LNCaP clone FGC (cell line): ENCODE results near the gene PILRB.
"Not testable (repeated sequence)": the region's sequence is repeated elsewhere in the genome, so short reads cannot be mapped to it uniquely, and the experiment has no call there.

ENCODE experiments used
- DNase-seq: peaks from one replicate; pipeline ENCODE4 v3.0.0-alpha.2; 2011; ENCODE audit warnings: low read depth
- H3K4me3 ChIP-seq: 2 replicates; pipeline ENCODE4 v1.5.1; 2011; ENCODE audit warnings: mild to moderate bottlenecking, low read depth, low read length, control low read depth
- CTCF ChIP-seq: IDR thresholded peaks from 2 replicates; pipeline ENCODE4 v1.5.1; 2012; ENCODE audit warnings: mild to moderate bottlenecking; ENCODE audit not compliant: control insufficient read depth, insufficient read depth; ENCODE audit errors: extremely low read depth

The PILRB gene

GRCh38 chr7:100344560-100345287 is 13.2 kb upstream of the PILRB start:
- DNase-seq, H3K4me3 ChIP-seq: not testable (repeated sequence)
- TF ChIP-seq CTCF = peak; percentile 44; the same call in 1 of the 2 replicates

GRCh38 chr7:100345288-100345672 is 12.6 kb upstream of the PILRB start:
- H3K4me3 ChIP-seq, DNase-seq: not testable (repeated sequence)
- peak; percentile 53 for TF ChIP-seq CTCF

DNA sequence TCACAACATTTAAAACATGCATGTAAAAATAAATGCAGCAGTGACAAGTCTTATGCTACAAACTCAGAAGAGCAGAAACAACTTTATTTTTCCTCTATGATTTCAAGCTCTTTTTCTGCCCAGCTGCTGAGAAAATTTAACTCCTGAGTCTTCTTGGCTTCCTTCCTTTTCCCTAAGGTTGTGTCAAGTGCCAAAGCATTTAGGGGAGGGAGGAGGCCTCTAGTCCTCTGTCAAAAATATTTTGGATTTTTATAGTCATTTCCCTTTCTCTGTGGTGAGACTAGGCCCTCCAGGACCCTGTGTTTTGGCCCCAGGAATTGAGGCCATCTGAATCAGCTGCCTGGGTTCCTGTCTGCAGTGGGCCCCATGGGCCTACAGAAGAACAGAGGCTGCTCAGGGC is 11.0 kb upstream of the PILRB start:
- no peak overlapping the region for H3K4me3 ChIP-seq
- no peak for TF ChIP-seq CTCF
- no peak for DNase-seq

GRCh38 chr7:100348805-100349204 is 9.1 kb upstream of the PILRB start:
- no peak for TF ChIP-seq CTCF
- DNase-seq = no peak
- no peak overlapping the region for H3K4me3 ChIP-seq

DNA sequence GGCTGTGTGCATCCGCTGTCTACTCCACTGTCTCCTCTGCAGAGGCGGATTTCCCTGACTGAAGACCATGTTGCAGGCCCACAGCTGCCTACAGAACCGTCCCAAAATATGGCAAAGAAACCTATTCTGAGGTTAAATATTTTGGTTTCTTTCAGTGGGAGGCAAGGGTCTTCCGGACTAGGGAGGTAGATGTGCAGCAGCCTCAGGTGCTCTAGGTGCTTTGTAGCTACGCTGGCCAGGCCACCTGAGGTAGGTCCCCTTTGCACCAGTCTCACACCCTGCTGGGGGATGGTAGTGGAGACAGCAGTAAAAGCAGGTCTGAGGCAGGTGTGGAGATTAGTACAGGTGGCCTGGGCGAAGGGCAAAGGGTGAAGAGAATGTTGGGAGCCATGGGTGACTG is 8.2 kb upstream of the PILRB start:
- H3K4me3 ChIP-seq = no peak overlapping the region
- no peak for DNase-seq
- TF ChIP-seq CTCF = no peak

DNA sequence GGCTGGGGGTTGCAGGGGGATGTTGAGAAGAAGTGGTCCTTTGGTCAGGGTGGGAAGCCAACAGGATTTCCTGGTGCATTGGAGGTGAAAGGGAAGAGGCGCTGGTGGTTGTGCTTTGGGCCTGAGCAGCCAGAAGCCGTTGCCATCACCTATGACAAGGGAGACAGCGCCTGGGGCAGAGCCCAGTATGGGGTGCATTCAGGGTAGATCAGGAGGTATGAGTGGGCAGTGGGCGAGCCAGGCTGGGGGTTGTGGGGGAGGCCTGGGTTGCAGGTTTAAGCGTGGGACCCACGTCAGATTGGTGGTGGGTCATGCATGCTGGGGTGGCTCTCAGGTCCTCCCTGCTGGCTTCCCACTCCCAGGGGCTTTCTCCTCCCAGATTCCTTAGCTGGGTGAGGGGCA is 6.3 kb upstream of the PILRB start:
- no peak for TF ChIP-seq CTCF
- no peak for DNase-seq
- H3K4me3 ChIP-seq = no peak overlapping the region

- not testable (repeated sequence) for DNase-seq, H3K4me3 ChIP-seq
These were observed 5.6 kb upstream of the PILRB start for GRCh38 chr7:100352230-100352781.
